ENCODE results near the gene NAMPT.

Gene NAMPT

DNA sequence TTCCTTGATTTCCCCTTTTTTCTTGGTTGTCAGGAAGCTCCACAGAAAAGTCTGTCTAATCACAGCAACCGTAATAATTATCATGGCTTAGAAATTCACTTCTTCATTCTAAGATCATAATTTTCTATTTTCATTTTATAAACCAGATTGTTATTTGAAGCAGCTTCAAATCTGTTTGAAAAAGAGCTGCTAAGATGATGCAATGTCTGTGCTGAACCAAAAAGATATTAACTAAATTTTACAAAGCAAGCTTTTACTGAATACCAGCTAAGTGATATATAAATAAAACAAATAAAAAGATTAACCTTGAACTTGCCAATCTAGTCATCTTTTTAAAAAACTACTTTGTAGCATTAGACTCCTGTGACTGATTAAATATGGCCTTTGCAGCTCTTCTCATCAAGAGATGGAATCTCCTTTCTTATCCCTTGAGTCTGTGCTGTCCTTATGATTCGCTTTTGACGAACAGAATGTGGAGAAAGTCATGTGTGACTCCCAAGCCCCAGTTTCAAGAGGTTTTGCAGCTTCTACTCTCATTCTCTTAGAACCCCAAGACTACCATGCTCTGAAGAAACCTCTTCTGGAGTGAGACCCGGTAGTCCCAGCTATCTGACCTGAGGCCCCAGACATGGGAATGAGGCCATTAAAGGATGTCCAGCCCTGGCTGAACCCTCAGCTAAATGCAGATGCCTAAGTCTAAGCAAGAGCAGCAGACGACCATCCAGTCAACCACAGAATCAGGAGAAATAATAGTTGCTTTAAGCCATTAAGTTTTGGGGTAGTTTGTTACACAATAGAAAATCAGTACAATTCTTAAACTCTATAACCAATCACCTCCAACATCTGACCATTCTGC is 14.4 kb downstream of the NAMPT start:
- no peak for DNase-seq

DNA sequence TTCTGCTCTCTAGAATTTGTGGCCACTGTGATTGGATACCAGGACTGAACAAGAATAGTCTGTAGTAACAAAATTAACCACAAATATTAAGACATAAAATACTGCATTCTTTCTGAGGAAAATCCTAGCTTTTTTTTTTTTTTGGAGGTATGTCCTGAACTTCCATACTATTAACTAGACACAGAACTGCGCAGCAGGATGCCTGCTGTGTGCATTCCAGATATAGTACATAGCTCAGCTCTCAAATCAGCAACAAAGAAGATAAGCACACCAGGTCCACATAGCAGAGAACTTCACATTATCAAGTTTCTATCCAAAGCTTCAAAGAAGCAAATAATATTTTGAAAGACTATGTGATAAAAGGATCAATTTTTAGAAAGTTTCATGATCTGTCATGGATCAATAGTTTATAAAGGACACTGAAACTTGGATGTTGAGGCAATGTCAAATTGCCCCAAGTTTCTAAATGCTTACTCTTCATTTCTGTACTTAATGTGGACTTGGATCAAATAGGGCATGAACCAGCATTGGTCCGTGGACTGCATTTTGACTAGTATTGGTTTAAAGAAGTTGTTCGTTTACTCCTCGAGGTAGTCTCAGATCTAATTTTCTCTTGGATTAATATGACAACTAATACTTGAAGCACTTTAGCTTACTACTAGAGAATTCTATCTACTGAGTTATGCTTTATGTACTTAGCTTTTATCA is 15.4 kb downstream of the NAMPT start:
- DNase-seq: no peak

DNA sequence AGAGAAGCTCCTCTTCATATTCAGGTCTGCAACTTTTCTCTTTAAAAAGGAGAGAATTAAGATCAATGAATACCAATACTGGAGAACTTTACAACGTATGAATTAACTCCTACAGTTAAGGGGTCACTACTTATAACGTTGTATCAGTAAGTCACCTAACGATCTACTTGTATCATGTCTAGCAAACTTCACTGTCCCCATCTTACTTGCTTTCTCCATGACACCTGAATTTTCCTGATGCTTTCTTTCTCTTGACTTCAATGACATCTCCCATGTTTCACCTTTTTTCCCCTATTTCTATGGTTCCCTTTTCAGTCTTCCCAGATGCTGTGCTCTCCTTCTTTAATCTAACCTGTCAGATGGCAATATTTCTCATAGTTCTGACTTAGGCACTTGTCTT is 19.6 kb downstream of the NAMPT start:
- DNase-seq: no peak

DNA sequence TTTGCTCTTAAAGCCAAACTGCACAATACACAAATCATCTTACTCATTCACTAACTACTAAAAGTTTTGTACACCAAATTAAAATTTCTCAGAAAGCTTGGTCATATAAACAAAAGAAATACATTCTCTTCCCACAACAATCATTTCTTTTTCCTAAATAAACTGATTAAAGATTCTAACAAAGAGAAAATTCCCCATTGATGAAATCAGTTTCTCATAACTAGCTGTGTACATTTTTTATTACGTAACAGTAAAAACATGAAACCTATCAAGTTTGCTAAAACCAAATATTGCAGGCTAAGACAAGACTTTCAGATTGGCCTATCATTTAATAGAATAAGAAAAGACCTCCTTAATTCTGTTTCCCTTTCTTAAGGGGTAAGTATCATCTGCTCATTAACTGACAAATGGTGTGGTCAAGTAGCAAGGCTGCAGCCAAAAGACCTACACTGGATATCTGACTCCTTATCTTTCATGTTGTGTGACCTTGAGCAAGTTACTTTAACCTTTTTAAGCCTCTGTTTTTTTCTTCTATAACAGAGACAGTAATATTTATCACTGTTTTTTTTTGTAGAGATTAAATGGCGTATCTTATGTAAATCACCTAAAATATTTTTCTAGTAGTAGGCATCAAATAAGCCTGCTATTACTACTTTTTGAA is 22.4 kb downstream of the NAMPT start:
- no peak for DNase-seq

DNA sequence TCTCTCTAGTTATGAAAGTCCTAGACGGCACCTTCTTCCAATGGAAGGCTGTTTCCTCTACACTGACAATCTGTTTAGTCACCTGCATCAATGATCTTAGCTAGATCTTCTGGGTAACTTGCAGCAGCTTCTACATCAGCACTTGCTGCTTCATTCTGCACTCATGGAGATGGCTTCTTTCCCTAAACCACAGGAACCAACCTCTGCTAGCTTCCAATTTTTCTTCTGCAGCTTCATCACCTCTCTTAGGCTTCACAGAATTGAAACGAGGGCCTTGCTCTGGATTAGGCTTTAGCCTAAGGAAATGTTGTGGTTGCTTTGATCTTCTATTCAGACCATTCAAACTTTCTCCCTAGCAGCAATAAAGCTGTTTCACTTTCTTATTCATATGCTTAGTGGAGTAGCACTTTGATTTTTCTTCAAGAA is 24.6 kb downstream of the NAMPT start:
- DNase-seq: no peak

DNA sequence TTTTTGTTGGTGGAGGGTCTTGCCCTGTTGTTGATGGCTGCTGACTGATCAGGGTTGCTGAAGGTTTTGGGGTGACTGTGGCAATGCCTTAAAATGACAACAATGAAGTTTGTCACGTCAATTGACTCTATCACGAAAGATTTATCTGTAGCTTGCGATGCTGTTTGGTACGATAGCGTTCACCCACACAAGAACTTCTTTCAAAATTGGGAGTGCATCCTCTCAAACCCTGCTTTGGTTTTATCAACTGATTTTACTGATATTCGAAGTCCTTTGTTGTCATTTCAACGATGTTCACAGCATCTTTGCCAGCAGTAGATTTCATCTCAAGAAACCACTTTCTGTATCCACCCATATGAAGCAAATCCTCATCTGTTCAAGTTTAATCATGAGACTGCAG is 26.0 kb downstream of the NAMPT start:
- DNase-seq: no peak

DNA sequence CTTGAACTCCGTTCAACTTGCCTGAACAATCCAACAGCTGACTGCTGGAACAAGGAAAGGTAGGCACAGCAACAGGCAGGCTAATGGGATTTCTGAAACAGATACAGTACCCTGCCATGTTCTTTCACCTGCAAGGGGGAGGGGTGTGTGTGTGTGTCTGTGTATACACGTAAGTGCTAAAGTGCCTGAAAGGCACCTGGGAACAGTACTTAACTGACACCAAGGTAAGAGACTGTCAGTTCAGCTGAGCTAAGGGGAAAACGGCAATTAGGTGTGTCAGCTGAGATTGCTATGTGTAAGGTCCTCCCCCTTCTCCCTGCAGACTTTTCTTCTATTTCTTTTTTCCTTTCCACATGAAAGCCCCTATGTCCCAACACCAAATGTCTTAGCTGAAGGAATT is 27.0 kb downstream of the NAMPT start:
- no peak for DNase-seq

DNA sequence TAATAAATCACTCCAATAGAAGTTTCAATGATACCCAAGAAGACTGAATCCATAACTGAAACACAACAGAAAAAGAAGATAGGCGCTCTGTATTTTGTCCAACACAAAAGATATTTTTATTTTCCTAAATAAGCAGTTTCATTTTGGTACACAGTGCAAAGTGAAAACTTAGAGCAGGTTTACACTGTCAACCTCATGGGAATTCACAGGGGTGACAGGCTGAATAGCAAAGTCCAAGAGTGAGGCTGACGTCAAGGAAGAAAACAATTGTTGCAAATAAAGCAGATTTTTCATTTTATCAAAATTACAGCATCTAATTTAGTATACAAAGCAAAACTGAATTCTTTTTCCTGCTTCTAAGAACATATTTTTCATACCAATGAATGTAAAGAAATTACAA is 28.6 kb downstream of the NAMPT start:
- no peak for DNase-seq

DNA sequence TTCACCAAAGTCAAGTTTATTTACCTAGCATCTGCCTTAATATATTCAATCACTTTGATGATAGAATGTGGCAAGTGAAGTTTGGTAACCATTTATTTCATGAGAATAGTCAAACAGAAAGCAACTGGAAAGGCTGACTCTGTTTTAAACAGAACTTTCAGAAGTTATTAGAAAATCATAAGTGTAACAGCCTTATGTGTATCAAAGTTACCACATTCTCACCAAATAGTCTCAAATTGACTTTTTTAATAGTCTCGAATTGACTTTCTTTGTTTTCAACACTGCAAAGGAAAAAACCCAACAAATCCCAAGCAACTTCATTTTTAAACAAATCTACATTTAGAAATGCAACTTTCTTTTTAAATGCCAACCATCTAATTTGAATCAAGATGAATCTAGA is 29.5 kb downstream of the NAMPT start:
- no peak for DNase-seq

DNA sequence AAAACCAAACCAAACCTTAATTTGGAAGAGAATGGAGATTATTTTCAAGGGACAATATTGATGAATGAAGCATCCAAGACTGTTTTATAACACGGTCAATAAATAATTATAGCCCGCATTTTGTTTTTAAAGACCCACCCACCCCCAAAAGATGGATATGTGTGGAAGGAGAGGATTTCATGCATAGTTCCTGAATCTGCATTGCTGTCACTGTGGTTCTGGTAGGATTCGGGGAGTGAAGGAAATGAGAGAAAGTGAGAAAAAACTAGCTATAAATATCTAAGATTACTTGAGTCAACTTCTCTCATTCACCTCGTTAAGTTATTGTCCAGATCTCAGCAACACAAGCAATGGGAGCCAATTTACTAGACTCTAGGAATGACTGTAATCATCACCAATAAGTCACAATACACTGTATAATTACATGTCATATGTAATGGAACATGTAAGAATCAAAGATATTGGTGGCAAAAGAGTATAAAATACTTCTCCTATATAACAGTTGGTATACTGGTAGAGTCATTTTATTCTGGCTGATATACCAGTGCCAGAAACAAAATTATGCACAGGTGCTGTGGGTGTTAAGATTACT is 30.2 kb downstream of the NAMPT start:
- DNase-seq: no peak

DNA sequence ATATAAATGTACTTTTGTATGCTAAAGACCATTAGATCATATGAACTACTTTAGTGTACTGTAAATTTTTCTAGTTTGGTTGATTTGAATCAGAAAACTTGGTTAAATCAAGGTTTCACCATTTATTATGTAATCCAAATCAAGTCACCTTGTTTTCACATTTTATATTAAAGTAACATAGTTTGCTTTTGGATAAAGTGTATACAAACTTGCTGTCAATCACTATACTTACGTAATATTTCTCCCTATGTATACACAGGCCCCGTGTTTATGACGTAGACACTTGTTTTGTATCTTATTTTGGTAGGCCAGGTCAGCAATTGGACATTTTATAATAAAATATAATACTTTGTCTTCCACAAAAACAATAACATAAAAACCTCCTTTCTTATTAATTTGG is 32.2 kb downstream of the NAMPT start:
- no peak for DNase-seq

DNA sequence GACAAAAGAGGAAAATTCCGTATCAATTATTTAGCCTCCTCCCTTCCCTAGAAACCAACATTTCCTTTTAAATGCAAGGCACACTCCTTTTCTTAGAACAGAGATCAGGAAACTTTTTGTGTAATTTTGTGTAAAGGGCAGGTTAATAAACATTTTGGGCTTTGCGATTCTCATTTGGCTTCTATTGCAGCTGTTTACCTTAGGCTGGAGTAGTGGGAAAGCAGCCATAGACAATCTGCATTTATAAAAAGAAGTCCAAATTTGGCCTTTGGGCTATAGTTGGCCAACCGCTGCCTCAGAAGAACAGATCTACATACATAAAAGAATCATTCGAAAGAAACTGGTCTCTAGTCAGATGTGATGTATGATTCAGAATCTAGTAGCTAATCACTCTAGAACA is 35.3 kb downstream of the NAMPT start:
- no peak for DNase-seq

DNA sequence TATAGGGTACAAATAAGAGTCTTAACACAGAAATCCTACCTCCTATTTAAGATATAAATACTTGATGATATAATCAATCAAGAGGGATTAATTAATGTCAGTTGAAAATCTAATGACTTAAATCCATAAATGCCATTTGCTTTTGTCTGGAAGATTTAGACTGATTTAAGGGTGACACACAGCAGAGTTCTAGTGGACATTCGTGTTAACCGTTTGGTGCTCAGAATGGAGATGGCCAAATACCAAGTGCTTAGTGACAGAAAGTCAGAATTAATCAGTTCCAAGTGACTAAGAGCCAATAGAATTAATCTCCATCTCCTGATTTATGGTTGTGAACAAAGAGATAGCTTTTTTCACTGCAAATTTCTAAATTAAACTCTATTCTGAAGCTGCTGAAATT is 36.2 kb downstream of the NAMPT start:
- DNase-seq: no peak

DNA sequence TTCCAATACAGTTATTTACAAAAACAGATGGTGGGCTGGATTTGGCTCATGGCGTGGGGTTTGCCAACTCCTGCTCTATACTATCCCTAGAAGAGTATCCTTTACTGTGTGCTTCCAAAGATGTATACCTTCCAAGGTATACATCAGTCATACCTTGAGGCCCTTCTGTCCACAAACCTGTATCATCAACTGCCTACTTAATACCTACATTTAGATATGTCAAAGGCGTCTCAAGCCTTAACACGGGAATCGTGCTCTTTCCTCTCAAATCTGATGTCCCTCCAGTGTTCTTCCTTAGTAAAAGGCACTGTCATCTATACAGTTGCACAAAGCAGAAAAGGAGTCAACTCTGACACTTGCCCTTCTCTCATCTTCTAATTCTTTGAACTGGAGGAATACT is 36.9 kb downstream of the NAMPT start:
- no peak for DNase-seq

DNA sequence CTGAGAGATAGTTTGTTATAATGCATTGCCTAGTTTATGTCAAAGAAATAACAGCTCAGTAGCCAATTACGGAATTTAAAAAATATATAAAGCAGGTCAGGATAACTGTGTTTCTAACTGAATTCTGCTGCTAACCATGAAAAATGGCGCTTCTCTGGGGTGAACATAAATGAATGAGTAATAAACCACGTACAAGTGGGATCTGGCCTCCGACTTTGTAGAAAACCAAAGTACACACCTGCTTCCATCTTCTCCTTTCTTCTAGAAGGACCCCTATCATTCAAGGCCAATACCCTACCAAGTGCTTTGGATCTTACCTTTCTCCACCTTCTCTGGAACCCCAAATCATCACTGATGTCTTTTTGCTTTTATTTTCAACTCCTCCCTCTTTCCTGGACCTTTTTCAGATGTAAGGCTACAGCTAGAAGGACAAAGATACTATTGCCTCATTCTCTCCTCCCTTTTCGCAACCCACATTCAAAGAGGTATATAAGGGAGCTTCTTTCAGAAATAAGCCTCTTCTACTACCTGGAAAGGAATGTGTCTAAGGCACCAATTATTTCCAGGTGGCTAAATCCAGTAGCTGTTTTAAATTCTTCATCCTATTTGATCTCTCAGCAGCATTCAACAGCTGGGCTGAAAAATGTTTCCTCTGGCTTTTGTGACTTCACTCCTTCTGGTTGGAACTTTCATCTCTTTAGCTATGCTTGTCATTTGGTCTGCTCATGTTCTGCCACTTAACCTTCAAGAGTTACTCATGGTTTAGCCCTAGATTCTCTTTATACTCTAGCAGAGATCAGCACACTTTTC is 37.7 kb downstream of the NAMPT start:
- no peak for DNase-seq

DNA sequence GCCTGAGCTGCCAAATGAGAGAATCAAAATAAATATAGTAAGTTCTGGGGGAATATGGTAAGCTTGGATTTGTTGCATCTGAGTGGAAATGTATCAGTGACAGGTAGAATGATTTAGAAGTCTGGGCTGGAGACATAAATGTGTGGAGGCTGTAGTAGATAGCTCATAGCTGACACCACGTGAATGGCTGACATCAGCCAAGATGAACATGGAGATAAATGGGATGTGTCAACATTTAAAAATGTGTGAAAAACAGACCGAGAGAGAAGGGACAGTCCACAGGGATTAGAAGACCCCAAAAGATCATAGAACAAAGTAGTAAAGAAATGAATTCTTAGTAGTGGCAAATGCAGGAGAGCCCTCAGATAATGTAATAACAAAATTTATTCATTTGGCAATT is 40.9 kb downstream of the NAMPT start:
- no peak for DNase-seq

DNA sequence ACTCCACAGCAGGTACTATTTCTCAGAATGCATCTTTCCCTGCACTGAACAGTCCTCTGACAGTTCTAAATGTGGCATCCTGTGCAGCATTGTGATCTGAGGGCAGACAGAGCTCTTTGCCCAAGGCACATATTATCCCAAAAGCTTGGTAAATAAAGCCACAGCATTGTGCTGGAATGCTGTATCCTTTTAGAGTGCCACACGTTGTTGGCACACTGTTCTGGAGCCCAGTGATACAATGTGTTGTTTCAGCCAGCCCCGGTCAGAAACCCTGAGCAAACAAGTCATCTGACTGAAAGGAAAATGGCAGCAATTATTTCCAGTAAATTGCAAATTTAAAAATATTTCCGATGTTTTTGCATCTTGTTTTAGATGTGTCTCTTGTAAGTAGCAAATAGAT is 45.4 kb downstream of the NAMPT start:
- no peak for DNase-seq

DNA sequence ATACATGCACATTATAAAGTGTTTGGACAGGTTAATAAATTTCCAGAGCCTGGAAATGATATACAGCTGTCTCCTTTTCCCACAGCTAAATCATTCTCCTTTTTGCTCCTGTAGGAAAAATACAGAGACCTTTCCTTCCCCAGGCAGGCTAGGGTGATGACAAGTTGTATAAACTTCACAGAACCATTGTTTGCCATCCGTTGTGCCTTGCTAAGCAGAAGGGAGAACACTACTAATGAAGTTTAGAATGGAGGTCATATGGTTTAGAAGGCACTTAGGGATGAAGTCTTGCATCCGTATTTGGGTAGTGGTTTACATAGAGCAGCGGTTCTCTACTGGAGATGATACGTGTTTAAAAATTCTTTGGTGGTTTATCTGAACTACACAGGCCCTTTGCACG is 46.0 kb downstream of the NAMPT start:
- no peak for DNase-seq

DNA sequence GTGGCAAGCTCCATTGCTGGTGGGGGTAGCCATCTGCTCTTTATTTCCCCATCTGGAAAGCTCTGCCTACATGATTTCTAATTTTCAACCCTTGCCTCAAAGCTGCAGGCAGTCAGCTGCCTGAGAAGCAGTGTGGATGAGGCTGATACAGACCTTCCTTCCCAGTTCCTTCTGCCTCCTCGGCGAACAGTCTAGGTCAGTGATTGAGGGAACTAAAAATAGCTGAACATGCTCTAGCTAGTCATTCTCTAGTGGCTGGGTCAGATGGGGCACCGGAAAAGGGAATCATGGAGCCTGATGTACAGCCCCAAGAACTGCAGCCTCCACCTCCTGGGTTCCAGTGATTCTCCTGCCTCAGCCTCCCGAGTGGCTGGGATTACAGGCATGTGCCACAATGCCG is 48.7 kb downstream of the NAMPT start:
- no peak for DNase-seq

DNA sequence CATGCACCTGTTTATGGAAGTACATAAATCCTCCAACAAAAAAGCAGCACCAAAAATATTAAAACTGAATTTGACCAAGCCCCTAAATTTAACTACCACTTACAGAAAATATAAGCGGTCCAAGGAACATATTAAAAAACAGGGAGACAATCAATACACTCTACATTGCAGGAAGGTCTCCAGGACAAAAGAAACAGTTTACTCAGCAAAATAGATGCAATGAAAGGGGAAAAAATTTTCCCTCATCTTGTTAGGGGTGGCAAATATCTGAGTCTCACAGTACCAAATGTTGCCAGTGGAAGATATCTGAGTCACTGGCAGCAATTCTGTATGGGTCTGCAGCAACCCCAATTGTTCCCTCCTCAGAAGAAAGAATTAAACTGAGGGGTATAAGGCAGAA is 50.4 kb downstream of the NAMPT start:
- DNase-seq: no peak

DNA sequence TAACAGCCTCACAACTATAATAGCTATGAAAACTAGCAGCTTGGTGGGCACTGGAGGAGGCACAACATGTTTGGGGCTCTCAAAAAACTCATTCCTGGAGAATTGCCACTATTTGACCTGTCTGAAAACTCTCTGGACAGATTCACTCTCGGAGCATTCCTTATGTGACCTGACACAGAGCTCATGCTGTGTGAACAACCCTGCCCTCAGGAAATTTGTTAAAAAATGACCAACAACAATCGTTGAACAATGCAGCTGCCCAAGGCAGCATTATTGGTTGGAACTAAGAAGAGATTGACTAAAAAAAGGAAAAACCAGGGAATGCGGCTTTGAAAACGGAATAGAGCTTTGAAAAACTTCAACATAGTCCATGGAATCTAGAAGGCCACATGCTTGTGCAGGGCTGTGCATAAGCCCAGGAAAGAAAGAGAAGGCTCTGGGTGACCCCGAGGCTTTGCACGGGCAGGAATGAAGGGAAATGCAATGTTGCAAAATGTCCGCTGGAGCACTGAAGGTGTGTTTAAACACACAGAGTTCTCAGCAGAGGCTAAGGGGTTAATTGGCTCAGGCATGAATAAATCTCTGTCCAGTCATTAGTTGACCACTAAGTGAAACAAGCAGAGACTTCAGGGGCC is 52.8 kb downstream of the NAMPT start:
- DNase-seq: no peak

DNA sequence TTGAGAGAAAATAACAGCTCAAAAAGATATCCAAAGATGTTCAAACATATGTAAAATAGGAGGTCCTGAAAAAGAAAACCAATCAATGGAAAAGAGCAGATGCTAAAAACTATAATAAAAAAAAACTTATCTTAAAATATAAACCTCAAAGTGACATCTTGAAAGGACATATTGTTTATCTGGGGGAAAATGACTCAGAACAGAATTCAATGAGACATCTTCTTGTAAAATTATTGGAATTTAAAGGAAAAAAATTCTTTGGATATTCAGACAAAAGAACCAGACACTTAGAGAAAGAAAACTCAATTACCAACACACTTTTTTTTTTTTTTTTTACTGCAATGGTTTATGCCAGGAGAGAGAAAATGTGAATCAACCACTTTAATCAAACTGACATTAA is 58.9 kb downstream of the NAMPT start:
- no peak for DNase-seq

All from activated CD4-positive, alpha-beta T cell treated with anti-CD3 and anti-CD28 coated beads, Interleukin-2, amount 50 U/mL, for 4 hours (primary cell).